ENCODE data around the gene IFFO2.

The IFFO2 gene

DNA sequence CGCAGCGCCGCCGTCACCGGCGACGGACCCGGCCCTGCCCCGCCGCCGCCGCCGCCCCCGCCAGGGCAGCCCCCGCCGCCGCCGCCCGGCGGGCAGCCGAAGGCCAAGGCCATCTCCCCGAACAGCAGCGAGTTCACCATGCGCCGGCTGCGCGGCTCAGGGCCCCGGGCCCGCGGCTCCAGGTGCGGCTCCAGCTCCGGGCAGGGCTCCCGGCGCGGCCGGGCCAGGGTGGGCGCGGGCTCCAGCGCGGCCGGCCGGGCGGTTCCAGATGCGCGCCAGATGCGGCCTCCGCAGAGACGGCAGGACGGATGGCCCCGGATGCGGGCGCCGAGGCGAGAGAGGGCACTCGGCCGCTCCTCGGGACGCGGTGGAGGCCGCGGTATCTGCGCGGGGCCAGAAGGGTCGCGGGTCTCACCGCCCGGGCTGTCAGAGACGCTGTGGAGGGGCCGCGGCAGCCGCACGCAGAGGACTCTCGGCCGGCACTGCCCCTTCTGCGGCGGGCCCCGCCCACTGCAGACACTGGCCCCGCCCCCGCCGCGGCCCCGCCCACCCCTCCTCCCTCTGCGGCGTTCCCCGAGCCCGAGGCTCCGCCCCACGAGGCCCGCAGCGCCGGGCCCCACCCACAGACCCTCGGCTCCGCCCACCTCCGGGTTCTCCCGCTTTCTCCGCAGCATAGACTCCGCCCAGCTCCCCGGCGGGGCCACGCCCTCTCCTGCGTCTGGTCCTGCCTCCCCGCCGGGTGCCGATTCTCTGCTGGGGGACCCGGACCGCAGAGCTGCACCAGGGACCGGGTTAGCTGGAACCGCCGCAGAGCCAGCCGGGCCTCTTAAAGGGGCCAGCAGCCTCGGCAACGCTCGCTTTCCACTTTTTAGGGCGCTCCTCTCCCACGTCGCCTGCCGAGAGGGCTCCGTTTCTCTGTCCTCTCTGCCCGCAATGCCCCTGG, at the start of gene IFFO2:
TSS of gene IFFO2 (minus strand) at position 484 of the 943 bp plus-strand sequence. CDS start at position 140, 344 bp downstream.
- peak; percentile 99 for DNase-seq (ENCODE audit: low read depth, low spot score)

DNA sequence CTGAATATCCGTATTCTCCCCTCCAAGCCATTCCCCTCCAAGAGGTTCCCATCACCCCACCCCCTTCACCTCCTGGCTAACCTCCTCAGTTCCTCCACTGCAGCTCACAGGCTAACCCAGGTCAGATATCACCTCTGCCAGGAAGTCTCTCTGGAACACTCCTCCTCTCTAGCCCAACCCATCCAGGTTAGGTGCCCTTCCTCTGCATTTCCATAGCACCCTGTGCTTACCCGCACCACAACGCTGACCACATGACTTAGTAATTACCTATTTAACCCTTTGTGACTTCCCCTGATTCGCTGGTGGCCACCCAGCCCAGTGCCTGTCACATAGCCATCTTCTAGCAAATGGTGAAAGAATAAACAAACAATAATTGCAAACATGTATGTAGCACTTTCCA, 49.5 kb upstream of the IFFO2 start:
- DNase-seq (ENCODE audit: low read depth, low spot score) = no peak

DNA sequence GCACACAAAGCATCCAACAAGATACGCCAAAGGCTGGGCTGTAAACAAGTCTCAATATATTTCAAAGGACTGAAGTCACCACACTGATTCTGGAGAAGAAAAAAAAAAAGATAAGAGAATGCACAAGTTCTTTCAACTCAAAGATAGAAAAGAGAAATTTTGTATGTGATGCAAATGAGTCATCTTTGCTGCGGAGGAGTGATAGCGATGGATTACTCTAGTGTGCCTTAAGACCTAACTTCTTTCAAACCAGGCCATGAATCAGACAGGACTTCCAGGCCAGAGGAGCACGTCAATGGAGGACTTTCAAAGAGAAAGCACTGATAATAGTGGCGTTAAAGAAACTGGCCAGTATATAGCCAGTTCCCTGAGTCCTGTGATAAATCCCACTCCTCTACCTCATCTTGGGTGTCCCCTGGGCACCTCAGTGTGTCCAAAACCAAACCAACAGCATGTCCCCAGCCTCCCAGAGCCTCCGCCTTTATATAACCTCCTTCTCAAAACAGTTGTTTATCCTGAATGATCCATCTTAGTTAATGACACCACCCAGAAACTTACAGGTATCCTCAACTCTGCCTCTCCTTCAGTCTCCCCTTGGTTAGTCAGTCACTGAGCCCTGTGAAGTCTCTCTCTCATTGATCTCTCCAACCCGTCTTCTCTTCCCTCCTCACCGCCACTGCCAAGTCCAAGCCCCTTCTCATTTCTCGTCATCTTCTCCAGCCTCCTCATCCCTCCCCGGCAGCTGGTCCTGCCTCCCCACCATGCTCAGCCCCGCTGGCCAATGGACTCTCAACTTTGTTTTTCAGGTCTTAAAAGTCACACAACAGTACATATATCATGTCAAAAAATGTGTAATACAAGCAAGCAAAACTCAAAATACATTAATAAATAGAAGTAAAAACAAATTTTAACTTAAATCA, 47.2 kb upstream of the IFFO2 start:
- DNase-seq (ENCODE audit: low read depth, low spot score) = peak; percentile 32

DNA sequence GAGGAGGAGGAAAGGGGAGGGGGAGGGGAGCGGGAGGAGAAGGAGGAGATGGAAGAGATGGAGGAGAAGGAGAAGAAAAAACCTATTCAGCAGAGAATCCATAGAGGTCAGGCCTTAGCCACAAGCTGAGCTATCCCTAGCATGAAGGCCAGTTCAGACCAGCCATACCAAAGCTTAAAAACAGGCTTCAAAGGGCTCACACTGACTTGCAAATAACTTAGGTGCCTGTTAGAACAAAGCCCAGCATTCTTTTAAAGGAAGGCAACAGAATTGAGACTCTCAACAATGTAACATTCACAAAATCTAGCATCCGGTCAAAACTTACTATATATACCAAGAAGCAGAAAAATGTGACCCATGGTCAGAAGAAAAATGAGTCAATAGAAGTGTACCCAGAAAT, 43.6 kb upstream of the IFFO2 start:
- no peak for DNase-seq (ENCODE audit: low read depth, low spot score)

DNA sequence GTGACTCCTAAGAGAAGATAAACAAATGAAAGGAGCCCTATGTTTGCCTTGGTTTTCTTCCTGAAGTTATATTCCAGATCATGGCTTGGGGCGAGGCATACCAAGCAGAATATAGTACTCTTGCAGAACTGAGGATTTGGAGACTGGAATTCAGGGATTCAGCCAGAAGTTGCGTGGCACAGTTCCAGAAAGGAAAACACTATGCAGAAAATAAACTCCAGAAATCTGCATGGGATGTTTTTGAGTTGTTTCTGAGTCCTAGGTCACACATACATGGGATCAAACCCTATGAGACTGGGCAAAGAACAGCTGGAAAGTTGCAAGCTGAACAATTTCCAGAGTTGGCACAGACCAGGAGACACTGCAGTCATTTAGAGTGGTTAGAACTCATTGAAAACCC, 42.9 kb upstream of the IFFO2 start:
- peak; percentile 81 for DNase-seq (ENCODE audit: low read depth, low spot score)

DNA sequence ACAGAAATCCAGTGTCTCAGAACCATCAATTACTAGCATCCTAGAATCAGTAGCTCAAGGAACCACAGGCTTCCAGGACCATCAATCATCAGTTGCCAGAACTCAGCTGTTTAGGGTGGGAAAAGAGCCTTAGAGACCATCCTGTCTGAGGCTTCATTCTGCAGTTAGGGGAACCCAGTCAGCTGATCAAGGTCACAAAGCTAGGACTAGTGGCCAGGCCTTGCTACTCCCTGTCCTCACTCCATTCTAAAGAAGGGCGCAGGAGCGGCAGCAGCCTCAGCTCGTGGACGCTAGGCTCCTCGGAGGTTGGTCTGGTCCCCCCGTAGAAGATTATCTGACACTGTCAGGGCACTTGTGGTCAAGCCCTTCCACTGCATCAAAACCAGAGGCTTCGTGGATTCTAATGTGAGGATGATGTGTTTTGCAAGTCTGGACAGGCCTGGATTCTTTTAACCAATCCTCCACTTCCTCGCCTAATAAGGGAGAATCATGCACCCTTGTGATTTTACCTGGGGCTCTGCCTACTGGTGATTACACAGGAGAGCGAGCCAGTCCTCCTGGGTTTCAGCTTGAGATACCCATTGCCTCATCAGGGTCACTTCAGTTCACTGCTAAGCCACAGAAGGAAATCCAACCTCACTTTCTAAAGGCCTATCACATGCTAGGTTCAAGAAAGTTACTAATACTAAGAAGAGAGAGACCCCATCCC, 41.7 kb upstream of the IFFO2 start:
- peak; percentile 50 for DNase-seq (ENCODE audit: low read depth, low spot score)

DNA sequence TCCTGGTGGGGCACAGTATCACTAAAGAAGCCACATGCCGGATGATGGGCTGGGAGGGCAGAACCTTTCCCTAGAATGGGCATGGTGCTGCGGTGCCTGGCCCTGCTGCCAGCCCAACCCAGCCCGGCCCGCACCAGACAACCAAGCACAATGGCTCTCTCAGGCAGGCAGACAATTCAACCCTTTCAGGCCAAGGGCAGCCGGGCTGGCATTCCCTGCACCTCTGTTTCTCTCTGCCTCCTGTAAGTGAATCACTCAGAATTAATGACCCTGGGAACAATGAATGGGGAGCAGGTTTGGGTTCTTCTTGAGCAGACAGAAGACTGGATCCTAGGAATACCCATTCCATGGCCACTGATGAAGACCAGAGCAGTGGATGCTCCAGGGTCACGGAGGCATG, 41.0 kb upstream of the IFFO2 start:
- no peak for DNase-seq (ENCODE audit: low read depth, low spot score)

DNA sequence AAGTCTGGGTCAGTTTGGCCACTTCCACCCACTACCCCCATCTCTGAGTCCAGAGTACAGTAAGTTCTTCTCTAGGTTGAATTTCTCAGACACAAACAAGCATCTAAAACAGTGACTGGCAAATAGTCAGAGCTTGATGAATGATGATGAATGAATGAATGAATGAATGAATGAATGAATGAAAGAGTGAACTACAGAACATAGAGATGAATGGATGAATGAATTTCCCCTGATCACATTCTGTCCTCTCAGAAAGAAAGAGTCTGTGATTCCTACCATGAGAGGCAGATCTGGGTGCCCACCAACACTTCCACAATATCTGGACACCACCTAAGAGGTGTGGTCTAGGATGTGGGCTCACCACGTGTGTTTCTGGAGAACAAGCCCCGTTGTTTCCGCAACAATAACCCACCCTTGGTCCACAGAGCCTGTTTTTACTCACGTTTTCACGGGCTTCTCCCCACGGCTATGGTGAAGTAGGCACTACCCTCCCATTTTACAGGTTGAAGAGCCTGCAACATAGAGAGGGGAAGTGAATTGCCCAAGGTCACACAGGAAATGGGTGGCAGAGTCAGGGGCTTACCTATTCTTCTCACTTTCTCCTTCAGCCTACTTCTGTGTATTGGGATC, 40.2 kb upstream of the IFFO2 start:
- no peak for DNase-seq (ENCODE audit: low read depth, low spot score)

DNA sequence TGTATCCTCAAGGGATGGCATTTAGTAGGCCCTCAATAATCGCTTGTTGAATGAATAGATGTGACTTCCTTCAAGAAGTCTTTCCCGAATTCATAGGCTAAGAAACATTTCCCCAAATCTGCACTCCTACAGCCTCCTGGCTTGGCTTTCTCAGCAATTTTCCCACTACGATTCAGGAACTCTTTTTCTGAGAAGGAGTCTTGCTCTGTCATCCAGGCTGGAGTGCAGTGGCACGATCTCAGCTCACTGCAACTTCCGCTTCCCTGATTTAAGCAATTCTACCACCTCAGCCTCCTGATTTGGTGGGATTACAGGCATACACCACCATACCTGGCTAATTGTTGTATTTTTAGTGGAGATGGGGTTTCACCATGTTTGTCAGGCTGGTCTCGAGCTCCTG, 37.9 kb upstream of the IFFO2 start:
- DNase-seq (ENCODE audit: low read depth, low spot score) = no peak

DNA sequence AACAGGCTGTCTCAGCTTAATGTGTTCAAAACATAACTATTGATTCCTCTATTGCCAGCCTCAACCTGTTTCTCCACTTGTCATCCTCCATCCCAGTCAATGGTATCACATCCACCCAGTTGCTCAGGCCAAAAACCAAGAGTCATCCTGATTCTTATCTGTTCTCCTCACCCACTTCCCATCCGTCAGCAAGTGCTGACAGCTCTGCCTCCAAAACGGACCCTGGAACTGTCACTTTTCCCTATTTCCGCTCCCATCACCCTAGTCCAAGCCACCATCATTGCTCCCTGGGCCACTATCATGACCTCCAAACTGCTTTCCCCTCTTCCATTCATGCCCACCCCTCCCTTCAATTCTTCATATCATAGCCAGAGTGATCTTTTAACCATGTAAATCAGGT, 36.2 kb upstream of the IFFO2 start:
- no peak for DNase-seq (ENCODE audit: low read depth, low spot score)

DNA sequence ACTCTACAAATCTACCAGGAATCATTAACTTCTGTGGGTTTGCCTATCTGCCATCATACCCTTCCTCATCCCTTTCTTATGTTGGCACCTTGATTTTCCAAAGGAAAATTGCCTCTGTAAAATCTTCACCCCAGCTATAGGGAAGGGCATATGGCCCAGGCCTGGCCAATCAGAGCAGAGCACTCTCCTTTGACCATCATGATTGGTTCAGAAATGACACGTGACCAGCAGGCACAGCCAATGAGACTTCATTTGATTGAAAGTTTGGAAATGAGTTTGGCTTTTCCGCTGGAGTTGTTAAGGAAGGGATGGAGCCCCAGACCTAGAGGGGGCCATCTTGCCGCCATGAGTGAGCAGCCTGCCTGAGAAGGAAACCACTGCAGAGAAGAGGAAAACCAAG, 35.1 kb upstream of the IFFO2 start:
- DNase-seq (ENCODE audit: low read depth, low spot score) = no peak

DNA sequence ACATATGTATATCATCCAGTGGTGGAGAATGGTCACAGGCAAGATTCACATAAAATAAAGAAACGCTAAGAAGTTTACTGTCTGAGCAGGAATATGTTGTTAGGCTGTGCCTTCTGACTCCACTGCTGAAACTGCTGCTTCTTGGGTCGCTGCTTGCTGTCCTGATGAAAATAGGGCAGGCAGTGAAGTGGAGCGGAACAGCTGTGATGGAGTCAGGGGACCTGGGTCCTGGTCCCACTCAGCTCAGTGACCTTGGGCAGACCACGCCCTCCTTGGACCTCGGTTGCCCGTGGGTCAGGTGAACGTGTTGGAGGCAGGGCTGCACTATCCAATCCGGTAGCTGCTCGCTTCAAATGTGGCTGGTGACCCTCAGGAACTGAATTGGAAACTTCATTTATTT, 33.4 kb upstream of the IFFO2 start:
- DNase-seq (ENCODE audit: low read depth, low spot score) = no peak

DNA sequence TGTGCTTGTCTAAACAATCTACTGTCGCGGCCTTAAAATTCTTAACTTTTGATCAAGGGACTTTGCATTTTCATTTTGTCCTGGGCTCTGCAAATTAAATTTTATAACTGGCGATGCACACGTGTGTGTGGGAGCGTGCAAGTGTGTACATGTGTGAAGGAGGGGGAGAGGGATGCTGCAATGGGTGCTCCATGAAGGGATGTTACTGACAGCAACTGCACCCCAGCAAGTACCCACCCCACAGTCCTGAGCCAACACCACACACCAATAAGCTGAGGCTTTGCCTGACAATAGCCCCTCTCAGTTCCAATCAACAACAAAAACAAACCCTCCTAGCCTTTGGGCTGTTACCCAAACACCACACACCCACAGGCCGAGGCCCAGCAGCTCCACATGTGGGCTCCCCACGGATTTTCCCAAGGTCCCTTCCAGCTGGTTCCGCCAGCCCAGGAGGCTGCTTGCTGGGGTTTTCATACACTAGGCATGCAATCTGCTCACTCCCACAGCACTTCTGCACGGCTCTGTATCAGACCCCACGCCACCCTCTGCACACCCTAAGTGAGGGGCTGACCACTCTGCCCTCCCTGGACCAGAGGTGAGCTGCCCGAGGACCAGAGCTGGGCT, 32.8 kb upstream of the IFFO2 start:
- no peak for DNase-seq (ENCODE audit: low read depth, low spot score)

DNA sequence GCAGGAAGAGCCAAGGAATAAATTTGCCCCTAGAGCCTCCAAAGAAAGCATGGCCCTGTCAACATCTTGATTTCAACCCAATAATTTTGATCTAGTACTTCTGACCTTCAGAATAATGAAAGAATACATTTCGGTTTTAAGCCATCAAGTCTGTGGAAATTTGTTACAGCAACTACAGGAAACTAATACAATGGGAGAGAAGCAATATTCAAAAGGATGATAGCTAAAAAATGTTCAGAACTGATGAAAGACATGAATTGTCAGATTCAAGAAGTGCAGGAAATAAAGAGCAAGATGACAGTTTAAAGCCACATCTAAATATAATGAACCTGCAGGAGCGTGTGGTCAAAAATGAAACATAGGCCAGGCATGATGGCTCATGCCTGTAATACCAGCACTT, 24.8 kb upstream of the IFFO2 start:
- DNase-seq (ENCODE audit: low read depth, low spot score) = no peak

DNA sequence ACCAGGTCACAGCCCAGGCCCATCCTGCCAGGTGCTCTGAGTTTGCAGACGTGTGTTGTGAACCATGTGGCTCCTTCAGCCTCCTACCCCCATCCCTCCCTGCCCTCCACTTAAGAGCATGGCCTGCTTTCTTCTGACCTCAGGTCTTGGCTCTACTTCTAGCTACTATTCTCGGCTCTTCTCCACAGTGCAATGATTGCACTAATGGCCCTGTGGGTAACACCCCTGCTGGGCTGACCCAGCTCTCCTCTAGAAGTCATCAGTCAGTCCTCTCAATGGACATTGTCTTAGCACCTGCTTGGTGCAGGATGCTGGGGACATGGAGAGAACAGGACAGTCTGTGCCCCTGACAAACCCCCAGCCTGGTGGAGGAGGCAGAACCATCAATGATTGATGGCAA, 22.2 kb upstream of the IFFO2 start:
- DNase-seq (ENCODE audit: low read depth, low spot score) = no peak

DNA sequence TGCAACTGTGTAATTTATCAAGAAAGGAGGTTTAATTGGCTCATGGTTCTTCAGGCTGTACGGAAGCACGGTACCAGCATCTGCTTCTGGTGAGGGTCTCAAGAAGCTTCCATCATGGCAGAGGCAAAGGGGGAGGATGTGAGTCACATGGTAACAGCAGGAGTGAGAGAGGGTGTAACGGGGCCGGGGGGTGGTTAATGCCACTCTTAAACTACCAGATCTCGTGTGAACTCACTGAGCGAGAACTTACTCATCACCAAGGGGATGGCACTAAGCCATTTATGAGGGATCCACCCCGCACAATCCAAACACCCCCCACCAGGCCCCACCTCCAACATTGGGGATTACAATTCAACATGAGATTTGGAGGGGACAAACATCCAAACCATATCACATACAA, 21.0 kb upstream of the IFFO2 start:
- no peak for DNase-seq (ENCODE audit: low read depth, low spot score)

DNA sequence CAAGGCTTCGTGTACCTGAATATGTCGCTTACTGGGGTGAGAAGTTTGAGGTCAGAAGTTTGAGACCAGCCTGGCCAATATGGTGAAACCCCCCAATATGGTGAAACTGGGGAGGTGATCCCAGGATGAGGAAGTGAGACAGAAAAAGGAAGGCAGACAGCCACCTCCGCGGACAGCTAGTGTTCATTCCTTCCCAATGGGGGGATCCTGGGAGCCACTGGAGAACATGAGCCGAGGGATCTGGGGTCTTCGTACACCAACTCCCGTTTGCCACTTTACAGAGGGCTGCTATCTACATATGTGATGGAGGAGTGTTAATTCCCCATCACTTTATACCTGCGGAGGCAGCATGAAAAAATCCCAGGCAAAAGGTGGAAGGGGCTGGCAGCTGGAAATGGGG, 19.6 kb upstream of the IFFO2 start:
- no peak for DNase-seq (ENCODE audit: low read depth, low spot score)

DNA sequence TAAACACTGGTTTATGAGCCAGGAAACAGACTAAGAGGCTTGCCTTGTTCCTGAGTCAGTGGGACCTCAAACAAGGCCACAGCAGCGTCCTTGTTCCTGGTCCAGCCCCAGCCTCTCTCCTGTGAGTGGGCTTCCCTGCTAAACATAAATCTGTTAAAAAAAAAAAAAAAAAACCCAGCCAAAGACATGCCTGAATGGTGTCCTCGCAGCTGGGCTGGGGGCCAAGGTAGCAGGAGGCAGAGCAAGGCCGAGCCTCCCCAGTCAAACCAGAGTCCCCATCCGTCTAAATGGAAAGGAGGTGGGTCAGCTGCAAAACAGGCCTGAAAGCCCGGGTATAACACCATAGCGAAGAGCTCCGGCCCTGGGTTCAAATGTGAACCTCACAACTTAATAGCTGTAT, 18.1 kb upstream of the IFFO2 start:
- DNase-seq (ENCODE audit: low read depth, low spot score) = peak; percentile 49

DNA sequence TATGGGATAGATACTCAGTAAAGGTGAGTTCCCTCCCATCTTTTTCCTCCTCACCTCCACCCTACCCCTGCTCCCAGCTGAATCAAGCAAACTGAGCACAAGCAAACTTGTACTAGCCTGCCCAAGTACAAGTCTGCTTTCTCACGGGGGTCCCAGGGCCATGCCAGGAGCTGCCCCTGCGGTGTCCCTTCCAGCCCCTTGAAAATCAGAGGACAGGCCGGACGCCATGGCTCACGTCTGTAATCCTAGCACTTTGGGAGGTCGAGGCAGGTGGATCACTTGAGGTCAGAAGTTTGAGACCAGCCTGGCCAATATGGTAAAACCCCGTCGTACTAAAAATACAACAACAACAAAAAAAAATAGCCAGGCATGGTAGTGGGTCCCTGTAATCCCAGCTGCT, 17.5 kb upstream of the IFFO2 start:
- DNase-seq (ENCODE audit: low read depth, low spot score) = no peak

DNA sequence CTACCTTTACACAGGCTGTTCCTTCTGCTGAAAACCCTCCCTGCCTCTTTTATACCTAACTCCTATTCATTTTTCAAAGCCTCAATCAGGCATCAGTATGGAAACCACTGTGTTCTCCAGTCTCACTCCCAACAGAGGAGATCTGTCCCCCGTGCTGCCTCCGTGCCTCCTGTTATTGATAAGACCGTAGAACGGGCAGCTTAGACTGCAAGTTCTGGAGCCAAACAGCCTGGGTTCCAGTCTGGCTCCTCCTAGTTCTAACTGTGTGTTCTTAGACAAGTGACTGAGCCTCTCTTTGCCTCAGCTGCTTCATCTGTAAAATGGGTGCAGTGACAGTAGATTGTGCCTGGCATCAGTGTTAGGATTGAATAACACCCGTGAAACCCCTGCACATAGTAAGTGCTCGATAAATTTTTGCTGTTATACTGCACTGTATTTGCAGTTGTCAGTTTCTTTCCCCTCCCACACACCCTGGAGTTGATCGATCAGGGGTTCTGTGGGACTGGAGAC, 17.0 kb upstream of the IFFO2 start:
- DNase-seq (ENCODE audit: low read depth, low spot score) = no peak

DNA sequence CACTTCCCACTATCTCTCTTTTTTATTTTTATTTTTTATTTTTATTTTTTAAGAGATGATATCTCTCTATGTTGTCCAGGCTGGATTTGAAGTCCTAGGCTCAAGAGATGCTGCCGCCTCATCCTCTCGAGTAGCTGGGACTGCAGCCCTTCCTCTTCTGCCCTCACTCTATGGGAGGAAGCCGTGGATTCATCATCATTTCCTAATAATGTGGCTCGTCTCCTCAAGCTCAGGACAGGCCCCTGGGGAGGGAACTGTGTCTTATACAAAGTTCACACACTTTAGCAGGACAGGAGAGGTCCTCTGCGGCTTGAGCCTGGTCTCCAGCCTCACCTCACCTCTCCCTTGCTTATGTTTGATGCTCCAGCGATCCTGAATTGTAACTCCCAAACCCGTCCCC, 16.5 kb upstream of the IFFO2 start:
- DNase-seq (ENCODE audit: low read depth, low spot score) = no peak
